ENCODE results near the gene KCTD17. TPM values are rescaled to one million over a fixed set of nuclear protein-coding genes. Genes with fewer than 3 reads are reported as not detected.

The KCTD17 gene
- total RNA-seq, 1 donor from 2014 or later: 42.2 TPM

DNA sequence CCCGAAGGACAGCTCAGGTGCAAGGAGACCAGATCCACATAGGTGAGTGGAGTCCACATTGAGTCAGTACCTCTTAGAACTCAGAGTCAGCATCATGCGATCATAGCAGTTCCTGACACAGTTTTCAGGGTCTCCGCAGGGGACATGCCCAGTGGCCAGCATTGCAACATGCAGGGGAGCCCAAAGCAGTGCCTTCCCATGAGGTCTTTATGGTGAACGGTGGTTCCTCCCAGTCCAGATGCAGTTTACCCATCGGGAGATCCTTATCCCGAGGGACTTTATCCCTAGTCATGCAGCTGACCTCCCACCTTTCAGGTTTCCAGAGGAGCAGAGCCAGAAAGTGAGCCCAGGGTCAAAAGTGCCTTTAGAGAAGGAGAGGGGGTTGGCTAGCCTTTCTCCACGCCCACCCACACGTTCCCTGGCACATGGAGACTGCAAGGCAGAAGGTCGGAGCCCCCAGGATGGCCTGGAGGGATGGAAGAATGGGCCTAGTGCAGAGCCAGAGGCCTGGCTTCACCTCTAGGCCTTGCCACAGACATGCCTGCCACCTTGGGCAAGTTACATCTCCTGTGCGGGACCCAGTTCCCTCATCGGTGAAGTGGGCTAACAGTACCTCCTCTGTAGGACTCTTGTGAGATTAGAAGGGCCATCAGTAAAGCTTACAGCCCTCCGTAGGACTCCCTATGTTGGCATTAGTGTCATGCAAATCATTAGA, 6.4 kb downstream of the KCTD17 start:
- Mint-ChIP-seq H3K9me3 (no peaks in the 10 kb centered on the region), H3K36me3 (peaks cover 2% of the 10 kb centered on the region), H3K4me3 (no peak overlapping the region), H3K4me1 (peaks cover 3% of the 10 kb centered on the region), H3K27me3 (ENCODE audit: low read depth) (no peaks in the 10 kb centered on the region), H3K27ac (no peak overlapping the region)
- TF ChIP-seq, protein P1, sequence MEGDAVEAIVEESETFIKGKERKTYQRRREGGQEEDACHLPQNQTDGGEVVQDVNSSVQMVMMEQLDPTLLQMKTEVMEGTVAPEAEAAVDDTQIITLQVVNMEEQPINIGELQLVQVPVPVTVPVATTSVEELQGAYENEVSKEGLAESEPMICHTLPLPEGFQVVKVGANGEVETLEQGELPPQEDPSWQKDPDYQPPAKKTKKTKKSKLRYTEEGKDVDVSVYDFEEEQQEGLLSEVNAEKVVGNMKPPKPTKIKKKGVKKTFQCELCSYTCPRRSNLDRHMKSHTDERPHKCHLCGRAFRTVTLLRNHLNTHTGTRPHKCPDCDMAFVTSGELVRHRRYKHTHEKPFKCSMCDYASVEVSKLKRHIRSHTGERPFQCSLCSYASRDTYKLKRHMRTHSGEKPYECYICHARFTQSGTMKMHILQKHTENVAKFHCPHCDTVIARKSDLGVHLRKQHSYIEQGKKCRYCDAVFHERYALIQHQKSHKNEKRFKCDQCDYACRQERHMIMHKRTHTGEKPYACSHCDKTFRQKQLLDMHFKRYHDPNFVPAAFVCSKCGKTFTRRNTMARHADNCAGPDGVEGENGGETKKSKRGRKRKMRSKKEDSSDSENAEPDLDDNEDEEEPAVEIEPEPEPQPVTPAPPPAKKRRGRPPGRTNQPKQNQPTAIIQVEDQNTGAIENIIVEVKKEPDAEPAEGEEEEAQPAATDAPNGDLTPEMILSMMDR (IDR thresholded peaks at IDR 0.05; ENCODE audit: unreplicated experiment): no peak
- no peak for DNase-seq (ENCODE audit: low spot score in 2 of 2, unreplicated experiment in 2 of 2)

DNA sequence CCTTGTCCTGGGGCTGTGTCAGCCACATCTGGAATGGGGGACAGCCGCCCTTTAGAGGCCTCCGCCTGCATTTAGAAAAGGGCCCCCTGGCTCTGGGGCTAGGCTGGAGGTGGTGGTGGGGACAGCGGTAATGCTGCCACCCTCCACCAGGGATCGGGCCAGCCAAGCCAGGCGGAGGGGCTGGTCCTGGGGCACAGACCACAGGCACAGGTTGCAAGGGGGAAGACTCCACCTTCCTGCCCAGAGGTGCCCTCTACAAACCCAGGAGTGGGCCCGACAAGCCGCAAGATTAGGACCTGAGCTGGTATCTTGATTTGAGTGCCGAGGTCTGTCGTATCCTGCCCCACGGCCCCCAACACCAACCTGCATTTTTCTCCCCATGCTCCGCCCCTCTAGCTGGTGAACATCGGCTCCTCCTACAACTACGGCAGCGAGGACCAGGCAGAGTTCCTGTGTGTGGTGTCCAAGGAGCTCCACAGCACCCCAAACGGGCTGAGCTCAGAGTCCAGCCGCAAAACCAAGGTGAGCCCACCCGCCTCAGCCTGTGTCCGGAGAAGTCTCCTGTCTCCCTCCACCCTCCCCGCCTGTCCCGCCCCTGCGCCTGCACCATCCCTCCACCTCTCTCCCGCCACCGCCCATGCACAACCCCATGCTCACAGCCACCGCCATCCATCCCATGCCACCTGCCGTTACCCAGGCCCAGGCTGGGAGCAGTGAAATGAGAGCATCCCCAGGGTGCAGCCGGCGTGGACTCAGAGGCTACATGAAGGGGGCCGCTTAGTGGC, 7.6 kb downstream of the KCTD17 start:
- H3K27me3 Mint-ChIP-seq (ENCODE audit: low read depth): no peaks in the 10 kb centered on the region
- H3K4me3 Mint-ChIP-seq: no peak overlapping the region
- TF ChIP-seq, protein P1 (IDR thresholded peaks at IDR 0.05; ENCODE audit: unreplicated experiment): no peak
- peaks cover 8% of the 10 kb centered on the region for H3K4me1 Mint-ChIP-seq
- DNase-seq (ENCODE audit: low spot score in 2 of 2, unreplicated experiment in 2 of 2): no peak
- peaks cover 2% of the 10 kb centered on the region for H3K36me3 Mint-ChIP-seq
- no peak overlapping the region for H3K27ac Mint-ChIP-seq
- no peaks in the 10 kb centered on the region for H3K9me3 Mint-ChIP-seq

DNA sequence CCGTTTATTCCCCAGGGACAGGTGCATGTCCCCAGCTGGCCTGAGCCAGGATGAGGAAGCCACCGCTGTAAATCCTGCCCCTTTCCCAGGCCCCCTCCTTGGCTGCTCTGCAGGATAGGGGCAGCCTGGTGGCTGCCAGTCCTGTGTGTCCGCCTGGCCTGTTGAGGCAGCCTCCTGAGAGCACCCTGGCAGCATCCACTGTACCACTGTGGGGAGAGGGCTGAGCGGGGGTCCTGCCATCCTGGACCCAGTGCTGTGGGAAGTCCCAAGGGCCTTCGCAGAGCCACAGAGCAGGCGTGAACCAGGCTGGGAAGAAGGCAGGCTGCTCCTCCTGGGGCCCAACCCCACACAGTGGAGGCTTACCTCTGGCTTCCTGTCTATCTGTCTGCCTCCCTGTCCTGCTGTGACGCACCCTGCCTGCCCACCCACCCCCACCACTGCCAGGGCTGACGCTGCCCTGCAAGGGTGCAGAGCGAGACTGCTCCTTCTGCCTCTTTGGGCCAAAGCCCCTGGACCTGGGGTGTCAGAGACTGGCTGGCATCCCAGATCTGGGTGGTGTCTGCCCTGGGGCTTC, 8.4 kb downstream of the KCTD17 start:
- peaks cover 2% of the 10 kb centered on the region for H3K36me3 Mint-ChIP-seq
- H3K27ac Mint-ChIP-seq: no peak overlapping the region
- TF ChIP-seq, protein P1 (IDR thresholded peaks at IDR 0.05; ENCODE audit: unreplicated experiment): no peak
- H3K9me3 Mint-ChIP-seq: no peaks in the 10 kb centered on the region
- no peaks in the 10 kb centered on the region for H3K27me3 Mint-ChIP-seq (ENCODE audit: low read depth)
- peaks cover 10% of the 10 kb centered on the region for H3K4me1 Mint-ChIP-seq
- DNase-seq (ENCODE audit: low spot score in 2 of 2, unreplicated experiment in 2 of 2): no peak
- no peak overlapping the region for H3K4me3 Mint-ChIP-seq

DNA sequence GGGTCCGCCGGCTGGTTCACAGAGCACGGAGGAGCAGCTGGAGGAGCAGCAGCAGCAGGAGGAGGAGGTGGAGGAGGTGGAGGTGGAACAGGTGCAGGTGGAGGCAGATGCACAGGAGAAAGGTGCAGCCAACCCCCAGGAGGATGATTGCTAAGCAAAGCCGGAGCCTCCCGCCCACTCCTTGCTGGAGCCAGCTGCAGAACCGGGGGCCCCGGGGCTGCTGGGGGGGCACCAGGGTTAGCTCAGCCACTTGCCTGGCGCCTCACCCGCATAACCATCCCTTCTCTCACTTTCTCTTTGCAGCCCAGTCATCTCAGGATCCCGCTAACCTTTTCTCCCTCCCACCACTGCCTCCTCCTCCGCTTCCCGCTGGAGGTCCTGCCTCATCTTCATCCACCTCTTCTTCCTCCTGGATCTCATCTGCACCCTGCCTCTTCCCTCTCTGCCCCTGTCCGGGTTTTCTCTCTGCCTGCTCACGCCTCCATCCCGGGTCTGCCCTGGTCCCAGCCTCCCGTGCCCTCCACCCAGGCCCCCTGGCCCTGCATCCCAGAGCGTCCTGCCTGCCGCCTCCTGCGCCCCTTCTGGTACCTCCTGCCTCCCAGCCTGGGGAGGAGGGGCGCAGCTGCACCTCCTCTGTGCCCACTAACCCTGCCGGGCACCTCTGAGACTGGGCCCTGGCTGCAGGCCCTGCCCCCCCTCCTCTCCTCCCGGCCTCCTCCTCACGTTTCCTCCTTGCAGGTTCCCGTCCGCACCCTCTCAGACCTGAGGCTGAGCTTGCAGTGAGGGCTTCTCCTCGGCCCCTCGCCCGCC, 9.5 kb downstream of the KCTD17 start:
- Mint-ChIP-seq H3K4me1 (peaks cover 10% of the 10 kb centered on the region), H3K27me3 (ENCODE audit: low read depth) (no peaks in the 10 kb centered on the region), H3K36me3 (peaks cover 2% of the 10 kb centered on the region), H3K4me3 (no peak overlapping the region), H3K9me3 (no peaks in the 10 kb centered on the region), H3K27ac (no peak overlapping the region)
- DNase-seq (ENCODE audit: low spot score in 2 of 2, unreplicated experiment in 2 of 2): no peak
- TF ChIP-seq, protein P1 (IDR thresholded peaks at IDR 0.05; ENCODE audit: unreplicated experiment): no peak

DNA sequence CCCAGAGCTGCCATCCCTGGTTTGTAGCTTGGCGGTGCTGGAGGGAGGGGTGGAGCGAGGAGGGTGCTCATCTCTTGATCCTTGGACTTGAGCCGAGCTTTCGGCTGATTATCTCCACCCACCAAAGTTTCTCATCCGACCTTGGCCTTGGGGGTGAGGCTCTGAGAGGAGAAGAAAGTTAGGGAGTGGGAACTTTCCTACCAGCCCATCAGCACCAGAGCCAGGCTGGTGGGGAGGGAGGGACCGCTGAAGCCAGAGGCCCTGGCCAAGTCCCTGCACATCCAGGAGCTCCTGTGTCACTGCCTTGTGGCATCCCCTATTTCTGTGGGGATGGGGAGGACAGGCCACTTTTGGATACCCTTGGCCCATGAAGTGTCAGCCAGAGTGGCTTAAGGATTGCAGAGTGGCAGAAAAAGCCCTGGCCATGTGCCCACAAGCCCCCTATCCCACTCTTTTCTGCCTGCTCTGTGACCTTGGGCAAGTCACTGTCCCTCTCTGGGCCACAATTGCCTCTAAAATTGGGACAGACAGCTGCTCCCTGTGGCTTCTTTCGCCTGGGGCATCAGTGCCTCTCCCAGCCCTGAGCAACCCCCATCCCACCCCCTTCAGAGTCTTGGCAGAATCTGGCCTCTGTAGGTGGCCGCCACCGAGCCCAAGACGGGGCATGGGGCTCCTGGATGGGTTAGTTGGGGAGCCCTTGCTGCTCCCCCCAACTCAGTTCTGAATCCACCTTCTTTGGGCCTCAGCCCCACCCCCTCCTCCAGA, 10.3 kb downstream of the KCTD17 start:
- DNase-seq (ENCODE audit: low spot score in 2 of 2, unreplicated experiment in 2 of 2): no peak
- Mint-ChIP-seq H3K4me1 (peaks cover 10% of the 10 kb centered on the region), H3K4me3 (no peak overlapping the region), H3K9me3 (no peaks in the 10 kb centered on the region), H3K27me3 (ENCODE audit: low read depth) (peaks cover 5% of the 10 kb centered on the region), H3K36me3 (peaks cover 2% of the 10 kb centered on the region), H3K27ac (no peak overlapping the region)
- TF ChIP-seq, protein P1 (IDR thresholded peaks at IDR 0.05; ENCODE audit: unreplicated experiment): no peak

All from mesothelial cell of epicardium (in vitro differentiated cells).